ENCODE data around the gene SDS.

GRCh38 chr12:113346353-113346752 lies 57.3 kb downstream of the SDS start:
- TF ChIP-seq CTCF (IDR thresholded peaks at IDR 0.05) (no peak), EZH2 (IDR thresholded peaks at IDR 0.05; ENCODE audit: borderline replicate concordance, insufficient read depth, low read depth, low read length, poor library complexity, severe bottlenecking) (no peak)

Data from B cell (primary cell).